Globus pallidus (tissue), 1 donor: ENCODE measurements around the gene GSTO1.

ENCODE experiments used
- DNase-seq: peaks from one replicate; pipeline ENCODE4 v3.0.0-alpha.2; 2015; ENCODE audit warnings: low spot score

The GSTO1 gene

DNA sequence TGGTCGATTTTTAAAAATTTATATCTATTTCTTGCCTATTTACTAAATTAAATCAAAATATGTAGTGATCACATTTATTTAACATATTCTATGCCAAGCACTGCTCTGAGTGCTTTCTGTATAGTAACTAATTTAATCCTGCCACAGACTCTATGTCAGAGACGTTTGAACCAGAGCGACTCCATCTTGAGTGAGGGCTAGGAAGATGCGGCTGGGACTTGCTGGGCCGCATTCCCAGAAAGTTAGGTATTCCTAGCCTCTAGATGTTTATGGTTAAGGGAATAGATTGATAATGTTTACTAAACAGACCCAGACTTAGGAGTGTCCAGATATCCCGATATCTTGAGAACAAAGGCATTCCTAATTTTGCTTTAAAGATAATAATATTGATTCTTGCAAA lies 3.2 kb upstream of the GSTO1 start:
- no peak for DNase-seq

DNA sequence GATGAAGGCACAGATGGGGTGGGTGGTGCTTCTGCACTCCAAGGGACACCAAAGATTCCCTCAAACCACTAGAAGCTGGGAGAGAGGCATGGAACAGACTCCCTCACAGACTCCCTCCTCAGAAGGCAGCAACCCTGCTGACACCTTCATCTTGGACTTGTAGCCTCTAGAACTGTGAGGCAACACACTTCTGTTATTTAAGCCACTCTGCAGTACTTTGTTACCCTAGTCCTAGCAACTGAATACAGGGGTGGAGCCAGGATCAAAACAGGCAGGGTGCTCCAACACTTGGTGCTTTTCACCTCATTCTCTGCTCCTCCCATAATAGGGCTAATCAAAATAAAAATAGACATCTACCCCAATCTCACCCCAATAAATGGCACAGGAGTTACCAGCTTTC lies 2.3 kb upstream of the GSTO1 start:
- DNase-seq: no peak

DNA sequence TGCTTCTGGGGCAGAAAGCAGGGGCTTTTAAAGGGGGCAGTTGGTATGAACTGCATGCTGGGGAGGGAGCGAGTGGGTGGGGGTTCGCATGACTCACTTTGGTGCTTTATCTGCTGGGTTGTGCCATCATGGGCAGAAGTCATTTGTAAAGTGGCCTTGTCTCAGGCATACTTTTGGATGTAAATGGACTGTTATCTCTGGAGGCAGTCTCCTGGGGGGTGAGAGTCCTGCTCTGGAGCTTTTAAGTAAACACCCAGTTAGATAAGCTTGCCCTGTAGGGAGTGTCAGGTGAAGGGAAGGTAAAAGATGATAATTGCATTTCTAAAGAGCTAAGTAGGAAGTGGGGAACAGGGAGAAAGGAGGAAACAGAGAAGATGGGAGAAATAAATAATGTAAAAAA lies 1.6 kb upstream of the GSTO1 start:
- DNase-seq: no peak

DNA sequence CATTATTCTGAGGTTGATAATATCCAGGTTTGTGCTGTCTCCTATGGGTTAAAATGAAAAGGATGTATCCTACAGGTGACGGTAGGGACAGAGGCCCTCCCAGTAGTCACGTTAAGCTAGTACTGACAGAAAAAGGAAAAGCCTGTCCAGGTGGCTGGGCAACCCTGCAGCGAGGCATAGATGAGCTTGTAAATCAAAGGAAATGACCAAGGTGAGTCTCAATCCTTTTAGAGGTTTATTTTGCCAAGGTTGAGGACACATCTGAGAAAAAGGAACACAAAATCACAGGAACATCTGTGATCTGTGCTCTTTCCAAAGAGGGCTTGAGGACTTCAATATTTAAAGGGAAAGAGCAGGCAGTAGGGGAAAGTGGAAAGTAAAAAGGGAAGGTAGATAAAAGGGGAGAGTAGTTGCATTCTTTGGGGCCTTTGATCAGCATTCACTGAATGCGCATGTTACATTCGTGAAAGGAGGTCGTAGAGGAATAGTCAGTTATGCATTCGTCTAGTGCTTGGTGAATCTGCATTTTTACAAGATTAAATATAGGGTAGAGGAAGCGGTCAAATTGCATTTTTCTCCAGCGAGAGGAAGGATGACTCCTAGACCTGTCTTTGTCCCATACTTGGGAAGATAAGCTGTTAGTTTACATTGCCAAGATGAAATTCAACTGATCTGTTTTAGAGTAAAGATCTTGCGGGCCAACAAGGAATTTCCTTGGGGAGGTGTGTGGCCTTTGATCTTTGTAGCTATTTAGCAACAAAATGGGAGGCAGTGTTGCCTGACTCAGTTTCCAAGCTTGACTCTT lies 884 bp upstream of the GSTO1 start:
- no peak for DNase-seq

DNA sequence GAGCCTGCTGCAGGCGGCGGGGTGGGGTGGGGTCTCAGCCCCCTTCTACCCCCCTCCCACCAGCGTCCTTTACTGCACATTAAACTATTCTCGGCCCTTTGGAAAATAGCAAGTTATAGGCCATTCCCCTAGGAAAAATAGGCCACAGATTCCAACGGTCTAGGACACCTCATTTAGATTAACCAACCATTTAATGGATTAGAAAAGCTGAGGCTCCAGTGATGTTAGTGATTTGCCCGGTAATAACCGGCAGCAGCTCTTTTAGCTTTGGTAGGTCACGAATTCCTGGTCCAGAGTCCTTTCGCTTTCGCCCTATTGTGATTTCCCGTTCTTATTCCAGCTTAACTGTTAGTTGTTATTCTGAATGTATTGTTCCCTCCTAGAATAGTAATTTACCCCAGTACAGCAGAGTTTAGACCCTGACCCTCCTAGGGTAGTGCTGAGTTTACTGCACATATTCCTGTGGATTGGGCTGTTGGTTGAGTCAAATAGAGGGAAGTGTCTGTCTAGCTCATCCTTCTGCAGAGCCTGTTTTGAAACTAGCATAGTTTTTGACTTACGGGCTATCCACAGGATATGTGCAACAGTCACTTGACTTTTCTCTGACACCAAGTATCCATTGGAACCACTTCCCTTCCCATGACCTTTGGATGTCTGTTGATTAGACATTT lies 754 bp downstream of the GSTO1 start:
- DNase-seq: peak; percentile 68

DNA sequence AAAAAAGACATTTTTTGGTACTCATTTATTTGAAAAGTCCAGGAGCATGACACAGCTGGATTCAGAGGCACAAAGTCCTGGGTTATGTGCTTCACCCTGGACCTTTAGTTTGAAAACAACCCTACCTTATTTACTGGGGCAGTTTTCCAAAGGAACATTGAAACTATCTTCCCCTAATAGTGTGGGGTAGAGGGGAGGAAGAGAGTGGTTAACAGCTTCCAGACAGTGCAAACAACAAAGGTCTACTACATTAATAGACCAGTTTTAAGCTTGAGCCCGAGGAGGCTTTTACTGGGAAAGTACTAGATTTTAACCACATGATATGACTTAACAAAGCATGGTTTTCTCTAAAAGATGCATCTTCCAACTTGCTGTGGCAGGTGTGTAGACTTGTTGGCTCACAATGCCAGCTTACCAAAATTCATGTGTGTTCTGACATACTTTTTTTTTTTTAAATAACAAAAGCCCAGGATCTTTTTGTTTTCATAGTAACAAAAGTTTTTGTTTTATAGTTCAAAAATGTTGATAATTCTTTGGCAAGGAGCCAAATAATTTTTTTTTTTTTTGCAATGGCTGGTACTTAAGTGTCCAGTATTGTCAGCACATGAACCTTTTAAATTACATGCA lies 1.8 kb downstream of the GSTO1 start:
- no peak for DNase-seq

DNA sequence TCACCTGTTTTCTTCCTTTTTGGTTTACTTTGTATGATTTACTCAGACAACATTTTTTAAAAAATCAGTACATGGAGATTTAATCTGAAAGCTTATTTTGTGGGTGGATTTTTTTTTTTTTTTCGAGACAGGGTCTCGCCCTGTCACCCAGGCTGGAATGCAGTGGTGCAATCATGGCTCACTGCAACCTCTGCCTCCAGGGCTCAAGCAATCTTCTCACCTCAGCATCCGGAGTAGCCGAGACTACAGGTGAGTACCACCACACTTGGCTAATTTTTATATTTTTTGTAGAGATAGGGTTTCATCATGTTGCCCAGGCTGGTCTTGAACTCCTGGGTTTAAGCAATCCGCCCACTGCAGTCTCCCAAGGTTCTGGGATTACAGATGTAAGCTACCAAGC lies 2.5 kb downstream of the GSTO1 start:
- no peak for DNase-seq

DNA sequence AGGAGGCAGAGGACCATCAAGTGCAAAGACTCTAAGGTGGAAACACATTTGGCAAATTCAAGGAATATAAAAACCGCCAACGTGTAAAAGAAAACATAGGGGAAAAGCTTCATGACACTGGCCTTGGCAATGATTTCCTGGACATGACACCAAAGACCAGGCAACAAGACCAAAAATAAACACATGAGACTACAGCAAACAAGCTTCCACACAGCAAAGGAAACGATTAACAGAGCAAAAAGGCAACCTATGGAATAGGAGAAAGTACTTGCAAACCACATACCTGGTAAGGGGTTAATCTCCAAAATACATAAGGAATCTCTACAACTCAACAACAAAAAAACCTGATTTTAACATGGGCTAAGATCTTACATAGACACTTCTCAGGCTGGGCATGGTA lies 3.5 kb downstream of the GSTO1 start:
- DNase-seq: no peak

DNA sequence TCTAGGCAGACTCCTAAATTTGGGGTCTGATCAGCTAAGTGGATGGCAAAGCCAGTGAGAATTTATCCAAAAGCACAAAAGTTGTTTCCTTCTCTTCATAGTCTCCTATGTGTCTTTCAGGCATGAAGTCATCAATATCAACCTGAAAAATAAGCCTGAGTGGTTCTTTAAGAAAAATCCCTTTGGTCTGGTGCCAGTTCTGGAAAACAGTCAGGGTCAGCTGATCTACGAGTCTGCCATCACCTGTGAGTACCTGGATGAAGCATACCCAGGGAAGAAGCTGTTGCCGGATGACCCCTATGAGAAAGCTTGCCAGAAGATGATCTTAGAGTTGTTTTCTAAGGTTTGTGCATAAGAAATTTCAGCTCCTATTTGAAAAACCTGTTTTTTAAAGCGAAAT lies 4.8 kb downstream of the GSTO1 start:
- no peak for DNase-seq

DNA sequence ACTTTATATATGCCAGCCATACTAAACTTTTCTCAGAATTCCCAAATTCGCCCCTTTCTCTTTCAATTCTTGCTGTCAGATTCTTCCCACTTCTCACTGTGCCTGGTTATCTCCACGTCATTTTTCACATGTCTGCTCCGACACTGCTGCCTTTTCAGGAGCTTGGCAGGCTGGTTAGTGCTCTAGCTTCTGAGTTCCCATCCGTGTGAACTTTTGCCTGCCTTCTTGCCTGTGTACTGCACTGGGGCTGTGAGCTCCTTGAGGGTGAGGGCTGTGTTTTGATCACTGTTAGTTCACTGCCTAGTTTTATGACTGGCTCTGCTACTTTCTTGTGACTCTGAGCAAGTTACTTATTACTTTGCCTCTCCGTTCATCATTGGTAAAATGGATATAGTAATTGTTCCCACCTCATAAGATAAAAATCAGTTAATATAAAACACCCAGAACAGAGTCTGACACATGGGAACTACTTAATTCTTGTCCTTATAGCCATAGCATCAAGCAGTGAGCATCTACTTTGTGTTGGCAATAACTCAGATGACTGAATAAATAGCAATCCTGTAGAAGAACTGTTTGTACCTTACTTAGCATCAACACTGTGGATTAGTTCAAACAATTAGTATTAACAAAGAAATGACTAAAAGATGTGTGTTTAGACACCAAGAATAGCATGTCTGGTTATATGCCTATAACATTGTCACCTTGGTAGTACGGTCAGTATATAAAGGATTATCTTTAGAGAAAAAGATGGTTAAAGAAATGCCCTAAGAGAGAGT lies 5.5 kb downstream of the GSTO1 start:
- DNase-seq: no peak

DNA sequence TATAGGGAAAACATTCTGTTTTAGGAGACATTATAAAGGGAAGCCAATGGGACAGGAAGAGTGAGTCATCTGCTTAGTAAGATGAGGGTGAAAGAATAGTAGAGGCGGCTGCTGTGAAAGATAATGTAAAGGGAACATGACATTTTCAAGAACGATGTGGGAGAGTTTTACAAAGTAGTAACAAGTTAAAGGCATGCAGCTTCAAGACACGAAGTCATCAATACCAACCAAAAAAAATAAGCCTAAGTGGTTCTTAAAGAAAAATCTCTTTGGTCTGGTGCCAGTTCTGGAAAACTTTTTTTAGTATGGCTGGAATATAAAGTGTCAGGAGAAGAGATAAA lies 6.1 kb downstream of the GSTO1 start:
- DNase-seq: no peak

DNA sequence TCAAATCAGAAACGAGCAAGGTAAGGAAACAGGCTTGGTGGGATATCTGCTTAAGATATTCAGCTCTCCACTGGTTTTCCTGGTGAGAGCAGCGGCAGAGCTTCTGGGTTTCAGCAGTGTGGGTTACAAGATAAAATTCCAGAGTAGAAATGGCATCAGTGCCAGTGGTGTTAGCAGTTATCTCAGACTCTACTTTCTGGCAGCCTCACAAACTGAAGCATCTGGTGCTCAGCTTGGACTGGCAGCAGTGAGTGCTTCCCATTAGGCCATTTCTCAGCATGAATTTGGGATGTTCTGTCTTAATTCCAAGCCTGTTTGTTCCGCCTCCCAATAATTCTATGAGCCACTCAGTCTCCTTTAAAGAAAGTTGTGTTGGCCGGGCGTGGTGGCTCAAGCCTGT lies 7.4 kb downstream of the GSTO1 start:
- DNase-seq: no peak

DNA sequence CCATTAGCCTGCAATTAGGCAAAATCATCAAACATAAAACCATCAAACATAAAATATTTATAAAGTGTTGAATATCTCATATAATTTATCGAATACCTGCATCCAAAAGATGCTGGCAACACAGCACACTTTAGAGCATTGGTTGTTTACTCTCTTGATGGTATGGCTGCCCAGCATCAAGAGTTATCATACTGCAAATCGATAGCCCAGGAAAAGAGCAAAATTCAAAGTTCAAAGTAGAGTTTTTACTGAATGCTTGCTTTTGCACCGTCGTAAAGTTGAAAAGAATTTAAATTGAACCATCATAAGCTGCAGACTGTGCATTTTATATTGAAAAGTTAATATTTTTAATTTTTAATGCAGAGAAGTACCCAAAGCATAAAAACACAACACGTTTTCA lies 10.1 kb downstream of the GSTO1 start:
- no peak for DNase-seq

DNA sequence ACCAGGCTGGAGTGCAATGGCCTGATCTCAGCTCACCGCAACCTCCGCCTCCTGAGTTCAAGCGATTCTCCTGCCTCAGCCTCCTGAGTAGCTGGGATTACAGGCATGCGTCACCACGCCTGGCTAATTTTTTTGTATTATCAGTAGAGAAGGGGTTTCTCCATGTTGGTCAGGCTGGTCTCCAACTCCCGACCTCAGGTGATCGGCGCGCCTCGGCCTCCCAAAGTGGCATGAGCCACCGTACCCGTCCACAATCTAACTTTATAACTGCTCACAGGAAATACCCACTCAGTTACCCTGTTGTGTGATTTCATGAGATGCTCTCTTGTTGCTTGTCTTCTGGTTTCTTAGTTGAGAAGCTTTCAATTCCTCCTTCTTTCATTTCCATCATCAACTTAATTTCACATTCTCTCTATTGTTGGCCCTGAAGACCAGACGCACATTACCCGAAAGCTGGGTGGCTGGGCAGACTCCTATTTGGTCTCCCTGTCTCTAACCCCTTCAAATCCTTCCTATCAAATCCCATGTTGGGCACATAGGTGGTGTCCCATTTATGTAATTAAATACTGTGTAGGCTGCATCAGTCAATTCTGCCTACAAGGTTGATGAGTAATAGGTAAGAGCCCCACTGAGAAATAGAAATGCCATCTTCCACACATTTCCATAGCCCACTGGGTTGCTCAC lies 13.2 kb downstream of the GSTO1 start:
- DNase-seq: no peak

DNA sequence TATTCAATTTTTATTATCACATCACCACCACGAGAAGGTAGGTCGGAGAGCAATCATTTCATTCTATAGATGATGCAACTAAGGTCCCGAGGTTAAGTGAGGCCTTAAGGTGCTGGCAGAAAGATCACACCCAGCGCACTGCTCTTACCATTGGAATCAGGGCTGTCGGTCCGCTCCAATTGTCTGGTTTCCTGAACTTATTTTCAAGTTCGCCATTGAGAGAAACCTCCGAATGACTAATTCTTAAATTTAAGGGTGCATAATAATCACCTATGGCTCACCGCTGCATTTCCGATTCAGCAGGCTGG lies 13.7 kb downstream of the GSTO1 start:
- DNase-seq: no peak

DNA sequence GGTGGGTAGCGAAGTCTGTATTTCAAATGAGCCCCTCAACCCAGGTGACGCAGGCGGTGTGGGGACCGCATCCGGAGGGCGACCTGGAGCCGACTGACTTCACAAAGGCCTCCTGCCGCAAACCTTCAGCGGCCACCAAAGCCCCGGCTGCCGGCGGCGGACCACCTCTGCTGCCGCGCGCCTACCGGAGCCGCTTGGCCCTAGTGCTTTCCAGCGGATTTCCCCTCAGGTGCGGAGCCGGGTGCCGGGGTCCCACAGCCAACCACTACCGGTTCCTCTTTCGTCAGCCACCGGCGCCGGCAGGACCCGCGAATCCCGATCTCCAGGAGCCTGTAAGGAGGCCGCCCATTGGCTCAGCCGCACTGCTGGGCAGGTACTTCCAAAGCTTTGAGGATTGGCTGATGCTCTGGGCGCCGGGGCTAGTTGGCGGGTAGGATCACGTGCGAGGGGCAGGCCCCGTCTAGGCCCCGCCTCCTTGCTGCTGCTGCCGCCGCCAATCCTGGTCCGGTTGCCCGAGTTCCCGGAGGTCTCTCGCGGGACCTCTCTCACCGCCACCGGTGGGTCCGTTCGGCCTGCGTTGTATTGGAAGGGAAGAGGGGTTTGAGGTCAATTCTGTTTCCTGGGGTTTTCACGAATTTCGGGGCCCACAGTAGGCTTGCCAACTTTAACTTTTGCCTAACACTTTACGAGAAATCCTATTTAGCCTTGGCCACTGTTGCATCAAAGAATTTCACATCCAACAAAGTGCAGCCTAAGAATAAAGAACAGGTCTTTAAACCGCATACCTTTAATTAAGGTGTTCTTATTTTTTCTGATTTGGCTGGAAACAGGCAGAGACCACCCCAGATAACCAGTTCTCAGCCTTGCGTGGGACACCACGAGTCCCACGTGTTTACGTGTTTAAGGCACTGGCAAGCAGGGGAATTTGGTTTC lies 14.3 kb downstream of the GSTO1 start, which contains the start of gene GSTO2:
Gene GSTO2 (plus strand): TSS at position 472 of the 933 bp plus-strand sequence. CDS start 5,732 bp downstream, outside the sequence.
- peak; percentile 98 for DNase-seq

DNA sequence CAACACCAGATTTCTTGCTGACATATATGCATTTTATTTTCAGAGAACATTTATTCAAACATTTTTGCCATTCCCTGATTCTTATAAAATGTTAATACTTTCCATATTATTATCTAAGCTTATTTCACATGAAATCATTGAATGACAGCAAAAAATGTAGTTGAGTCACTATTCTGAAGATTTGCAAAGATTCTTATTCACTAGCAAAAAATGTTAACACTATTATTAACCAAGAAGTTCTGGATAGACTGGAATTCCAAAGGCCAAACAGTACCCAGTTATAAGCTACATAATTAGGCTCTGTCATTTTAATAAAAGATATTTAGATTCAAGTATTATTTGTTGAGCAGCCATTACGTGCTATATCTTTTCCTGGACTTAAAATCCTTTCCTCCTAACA lies 18.6 kb downstream of the GSTO1 start:
- DNase-seq: no peak

DNA sequence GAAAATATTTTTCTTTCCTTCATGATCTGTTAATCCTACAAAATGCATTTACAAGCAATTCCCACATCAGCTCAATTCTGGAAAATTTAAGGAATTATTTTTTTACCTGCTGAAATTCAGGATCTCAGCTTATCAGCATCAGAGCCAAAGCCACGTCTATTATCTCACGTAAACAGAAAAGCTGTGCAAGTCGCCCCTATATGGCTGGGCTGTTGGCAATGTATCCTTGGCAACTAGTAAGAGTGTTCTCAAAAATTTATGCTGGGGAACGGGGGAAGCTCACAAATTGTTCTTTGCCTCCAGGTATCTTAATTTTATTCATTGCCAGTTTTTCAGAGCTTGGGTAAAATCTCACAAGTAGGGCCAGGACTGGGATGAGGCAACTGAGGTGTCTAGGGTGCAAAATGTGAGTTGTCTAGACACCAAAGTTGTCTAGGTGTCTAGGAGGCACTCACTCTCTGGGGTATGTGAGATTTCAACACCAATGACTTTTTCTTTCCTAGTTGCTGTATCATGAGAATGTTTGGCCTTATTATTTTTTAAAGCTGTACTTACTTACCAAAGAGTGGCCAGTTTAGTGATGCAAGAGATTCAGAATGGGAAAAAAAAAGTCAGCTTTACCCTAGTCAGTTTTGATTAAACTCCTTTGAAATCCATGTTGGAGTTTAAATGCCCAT lies 19.3 kb downstream of the GSTO1 start:
- no peak for DNase-seq

DNA sequence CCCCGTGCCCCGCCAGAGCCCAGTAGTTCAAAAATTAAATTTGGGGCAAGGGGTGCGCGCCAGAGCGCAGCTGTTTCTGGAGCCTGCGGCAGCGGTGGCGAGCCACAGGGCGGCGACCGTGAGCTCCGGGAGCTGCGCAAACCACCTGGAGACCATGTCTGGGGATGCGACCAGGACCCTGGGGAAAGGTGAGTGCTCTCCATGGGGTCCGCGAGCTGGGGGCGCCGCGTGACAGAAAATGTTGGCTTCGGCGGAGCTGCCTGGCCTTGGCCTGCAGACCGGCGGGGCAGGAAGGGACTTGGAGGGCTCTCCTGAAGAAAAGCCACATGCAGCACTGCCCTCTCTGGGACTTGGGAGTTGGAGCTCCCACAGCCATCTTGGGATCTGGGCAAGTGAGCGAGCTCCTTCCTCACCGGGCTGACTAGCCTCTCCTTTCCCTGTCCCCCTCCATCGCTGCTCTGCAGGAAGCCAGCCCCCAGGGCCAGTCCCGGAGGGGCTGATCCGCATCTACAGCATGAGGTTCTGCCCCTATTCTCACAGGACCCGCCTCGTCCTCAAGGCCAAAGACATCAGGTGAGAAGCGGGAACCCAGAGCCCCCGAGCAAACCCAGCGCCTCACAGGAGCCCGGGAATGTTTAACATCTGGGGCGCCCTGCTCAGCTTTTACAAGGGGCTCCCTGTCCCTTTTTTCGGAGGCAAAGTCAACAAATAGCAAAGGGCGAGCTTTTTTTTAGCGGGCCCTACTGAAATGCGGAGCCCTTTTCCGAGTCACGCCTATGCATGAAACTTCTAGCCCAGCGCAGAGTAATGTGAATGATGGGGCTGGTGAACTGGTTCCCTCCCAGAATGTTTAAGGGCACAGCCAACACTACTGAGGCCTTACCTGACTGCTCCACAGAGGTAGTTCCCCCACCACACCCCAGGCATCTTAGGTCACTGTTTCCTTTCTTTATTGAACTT lies 20.4 kb downstream of the GSTO1 start:
- peak; percentile 37 for DNase-seq
